Right lobe of liver (tissue), 6 donors: Measurements from ENCODE around the gene TUFM. TPM values are rescaled to one million over a fixed set of nuclear protein-coding genes. Genes with fewer than 3 reads are reported as not detected.

Source experiments
- ATAC-seq, 4 donors: fragments of 200-7000 bp; cut with Tn5 transposase; one replicate each; pipeline ENCODE4 v1.9.1; 2020; ENCODE audit warnings: mild to moderate bottlenecking in 4 of 4, moderate library complexity in 4 of 4
- DNase-seq, 3 donors: peaks; one replicate each; pipeline ENCODE4 v3.0.0-alpha.2; 2020
- H3K27ac ChIP-seq, 3 donors: fragments of 200-600 bp; one replicate each; pipeline ENCODE4 v1.8.0; 2022
- H3K27me3 ChIP-seq, 2 donors: fragments of 200-600 bp; one replicate each; pipeline ENCODE4 v1.8.0; 2022
- H3K36me3 ChIP-seq, 4 donors: fragments of 200-600 bp; sonication (generic) in 1 of 4; one replicate each; pipeline versions ENCODE4 v1.5.1 to v1.8.0; 2017 to 2022; ENCODE audit warnings: control low read depth in 1 of 4
- H3K4me1 ChIP-seq, 4 donors: fragments of 200-600 bp; sonication (generic) in 1 of 4; one replicate each; pipeline versions ENCODE4 v1.5.1 to v1.8.0; 2017 to 2022; ENCODE audit warnings: control low read depth in 1 of 4
- H3K4me3 ChIP-seq, 3 donors: fragments of 200-600 bp; one replicate each; pipeline ENCODE4 v1.8.0; 2022
- H3K9me3 ChIP-seq, 4 donors: fragments of 200-600 bp; sonication (generic) in 1 of 4; one replicate each; pipeline versions ENCODE4 v1.5.1 to v1.8.0; 2017 to 2022; ENCODE audit warnings: control low read depth in 1 of 4
- CTCF ChIP-seq, 4 donors: fragments of 200-600 bp in 3 of 4; fragments of 450-650 bp in 1 of 4; IDR thresholded peaks; one replicate each; pipeline versions ENCODE4 v1.5.1 to v1.8.0; 2016 to 2022; ENCODE audit warnings: antibody characterized with exemption in 4 of 4, mild to moderate bottlenecking in 2 of 4
- POLR2A ChIP-seq: fragments of 450-650 bp; IDR thresholded peaks from one replicate; pipeline ENCODE4 v1.6.1; 2017; ENCODE audit warnings: antibody characterized with exemption, mild to moderate bottlenecking
- WGBS: methylation state at CpG from one replicate; pipeline ENCODE4 v1.1.6; 2018; ENCODE audit warnings: low coverage, low lambda C conversion rate; ENCODE audit not compliant: insufficient coverage; ENCODE audit errors: missing lambda C conversion rate; 5-methylcytosine and 5-hydroxymethylcytosine counted together
- intact Hi-C, 2 donors: fragments of 100-400 bp; cut with DNase I; formaldehyde crosslinking; loops; one replicate each; pipeline versions ENCODE4 v1.11.2 to v1.14.1; 2022
- long read RNA-seq: library from polyadenylated mRNA; unstranded; transcript quantifications from one replicate; pipeline ENCODE4 v2.0.0, GENCODE V29; 2019
- total RNA-seq, 6 experiments: library from RNA; depleted of rRNA in 2 of 6; stranded (reverse); fragments of >200 nt in 2 of 6; fragmentation: NEBNext Ultra II Directional in 3 of 6; extraction: Animal tissue kit (Norgen Biotek cat#: 25700) in 3 of 6; gene quantifications; one replicate each; pipeline versions ENCODE4 v1.1.0 to v1.2.4, GENCODE V29; 2016 to 2023
- donor health status: DM: no; HTN: yes; CAD: no.
- donor health status: DM: no; HTN: no; CAD: no.
- donor health status: DM: no; HTN: no; CAD: no.
- donor health status: DM: no; HTN: yes; CAD: no.
- donor health status: DM: no; HTN: yes; CAD: no.

Gene TUFM
- total RNA-seq = 100 to 1,000 TPM; 103 to 169 (median 141) TPM
- long read RNA-seq, transcript TUFM-201 (10 exons, 2,071 nt) = major isoform, 133 of 145 reads
- long read RNA-seq, partial matches to known transcripts = 7 of 145 reads
- long read RNA-seq, other reads (novel, unspliced or antisense) = 2 of 145 reads

GRCh38 chr16:28846080-28846932, at the start of gene TUFM:
TSS of gene TUFM (minus strand) at chr16:28846348. CDS start at chr16:28846269, 79 bp downstream.
- H3K9me3 ChIP-seq = no peaks in the 10 kb centered on the region
- intact Hi-C loops = no loop called here
- peak; percentile 95 to 98 (median 97) for ATAC-seq
- H3K27ac ChIP-seq = peak within 1 kb of the TSS; percentile 79 to 84 (median 80)
- H3K4me1 ChIP-seq = peaks cover 0 to 12% (median 7%) of the 10 kb centered on the region in 4 donors
- H3K4me3 ChIP-seq = peak within 1 kb of the TSS; percentile 81 to 99 (median 86)
- peak; percentile 98 to 99 (median 98) for DNase-seq
- TF ChIP-seq CTCF (IDR thresholded peaks at IDR 0.05) (peak; percentile 56 to 61 (median 60)), POLR2A (peak; percentile 49)
- 0% methylated on average over 14 of the region's 73 CpGs for WGBS
- no peaks in the 10 kb centered on the region for H3K27me3 ChIP-seq
- peaks cover 0 to 34% (median 12%) of the 10 kb centered on the region in 4 donors for H3K36me3 ChIP-seq

- Histone ChIP-seq H3K4me3 (no peak overlapping the region), H3K9me3 (no peaks in the 10 kb centered on the region), H3K27me3 (no peaks in the 10 kb centered on the region), H3K27ac (no peak overlapping the region), H3K36me3 (no peaks in the 10 kb centered on the region), H3K4me1 (no peaks in the 10 kb centered on the region)
- 79% methylated on average over 4 of the region's 4 CpGs for WGBS
- intact Hi-C loops = no loop called here
- no peak for DNase-seq
- no peak for ATAC-seq
- TF ChIP-seq POLR2A = no peak
- no peak for TF ChIP-seq CTCF (IDR thresholded peaks at IDR 0.05)
Observed at GRCh38 chr16:28895609-28896008, 49.5 kb upstream of the TUFM start.

GRCh38 chr16:28893291-28893690, 47.1 kb upstream of the TUFM start:
- 81% methylated on average over 3 of the region's 4 CpGs for WGBS

More at GRCh38 chr16:28893291-28893690, 47.1 kb upstream of the TUFM start:
- TF ChIP-seq CTCF (IDR thresholded peaks at IDR 0.05) (no peak), POLR2A (no peak)
- Histone ChIP-seq H3K27me3 (no peaks in the 10 kb centered on the region), H3K36me3 (no peaks in the 10 kb centered on the region), H3K9me3 (no peaks in the 10 kb centered on the region), H3K4me3 (no peak overlapping the region), H3K27ac (no peak overlapping the region), H3K4me1 (no peaks in the 10 kb centered on the region)
- ATAC-seq = no peak
- DNase-seq = no peak
- intact Hi-C loops = no loop called here
